NCI-H187 (cell line): ENCODE data around the gene TMEM37.

Source experiments
- DNase-seq, 2 experiments: peaks; one replicate each; lab custom pipeline; 2025; lab: John Stamatoyannopoulos, UW

TMEM37 gene

DNA sequence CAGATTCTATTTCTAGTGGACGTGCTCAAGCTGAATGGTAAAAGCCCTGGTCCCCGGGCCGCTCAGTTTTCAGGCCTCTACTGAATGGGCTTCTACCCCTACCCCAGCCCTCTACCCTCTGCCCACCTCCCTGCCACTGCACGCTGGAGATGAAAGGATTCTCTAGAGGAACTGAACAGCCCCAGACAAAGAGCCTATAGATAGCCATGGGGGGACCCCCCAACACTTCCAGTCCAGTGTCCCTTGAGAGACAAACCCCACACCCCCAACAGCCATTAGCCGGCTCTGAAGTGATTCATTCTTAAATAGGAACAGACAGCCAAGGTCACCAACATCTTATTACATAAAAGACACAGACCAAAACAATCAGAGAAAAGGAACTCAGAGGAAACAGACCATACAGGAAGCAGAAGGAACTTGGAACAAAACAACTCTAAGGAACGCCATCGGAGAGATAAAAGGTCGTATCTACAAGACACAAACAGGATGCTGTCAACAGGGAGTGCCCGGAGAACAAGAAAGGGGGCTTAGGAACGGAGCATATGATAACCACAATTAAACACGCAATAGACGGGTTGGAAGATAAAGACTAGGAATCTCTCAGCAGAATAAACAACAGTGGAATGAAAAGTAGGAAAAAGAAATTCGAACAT lies 23.5 kb downstream of the TMEM37 start:
- DNase-seq = no peak

DNA sequence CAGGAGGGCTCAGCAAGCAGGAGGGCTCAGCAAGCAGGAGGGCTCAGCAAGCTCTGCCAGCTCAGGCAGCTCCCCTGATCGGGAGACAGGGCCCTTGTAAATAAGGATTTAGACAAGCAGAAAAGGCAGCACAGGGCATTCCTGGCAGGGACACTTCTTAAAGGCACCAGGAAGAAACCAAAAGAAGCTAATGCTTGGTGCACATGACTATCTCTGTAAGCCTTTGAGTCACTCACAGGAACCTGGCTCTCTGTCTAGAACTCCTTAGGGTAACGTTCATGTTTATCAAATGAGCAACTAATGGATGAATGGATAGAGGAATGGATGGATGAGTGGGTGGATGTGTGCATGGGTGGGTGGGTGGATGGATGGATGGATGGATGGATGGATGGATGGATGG lies 28.4 kb downstream of the TMEM37 start:
- no peak for DNase-seq

DNA sequence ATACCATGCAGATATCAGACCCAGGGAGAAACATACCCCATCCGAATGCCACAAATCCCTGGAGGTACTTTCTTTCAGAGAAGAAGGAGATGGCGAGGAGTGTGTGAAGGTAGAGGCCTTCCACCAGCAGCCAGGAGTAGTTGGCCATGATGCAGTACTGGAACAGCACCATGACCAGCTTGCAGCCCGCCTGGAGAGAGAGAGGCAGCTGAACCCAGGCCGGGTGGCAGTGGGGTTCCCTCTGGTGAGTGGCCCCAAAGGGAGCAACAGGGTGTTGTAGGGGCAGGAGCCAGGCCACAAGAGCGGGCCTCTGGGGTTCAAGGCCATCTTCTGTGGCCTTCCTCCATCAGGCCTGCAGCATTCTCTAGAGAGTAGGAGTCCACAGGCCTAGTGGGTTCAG lies 30.2 kb downstream of the TMEM37 start:
- DNase-seq = no peak

DNA sequence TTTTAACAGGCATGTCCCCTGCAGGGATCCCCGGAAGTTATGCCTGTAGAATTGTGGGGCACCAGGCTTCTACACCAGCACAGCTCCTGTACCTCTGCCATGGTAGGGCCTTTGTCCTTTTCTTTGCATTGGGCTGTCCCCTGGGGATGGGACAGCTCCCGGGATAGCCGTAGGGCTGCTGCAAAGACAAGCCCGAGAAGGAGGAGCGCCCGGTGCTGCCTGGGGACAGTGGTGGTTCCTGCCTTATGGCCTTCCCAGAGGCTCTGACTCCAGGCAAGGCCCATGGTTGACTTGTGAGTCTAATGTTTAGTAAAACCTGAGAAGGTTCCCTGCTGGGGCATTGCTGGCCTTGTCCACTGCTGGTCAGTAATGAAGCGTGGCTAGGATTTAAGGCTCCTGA lies 30.9 kb downstream of the TMEM37 start:
- DNase-seq = no peak

DNA sequence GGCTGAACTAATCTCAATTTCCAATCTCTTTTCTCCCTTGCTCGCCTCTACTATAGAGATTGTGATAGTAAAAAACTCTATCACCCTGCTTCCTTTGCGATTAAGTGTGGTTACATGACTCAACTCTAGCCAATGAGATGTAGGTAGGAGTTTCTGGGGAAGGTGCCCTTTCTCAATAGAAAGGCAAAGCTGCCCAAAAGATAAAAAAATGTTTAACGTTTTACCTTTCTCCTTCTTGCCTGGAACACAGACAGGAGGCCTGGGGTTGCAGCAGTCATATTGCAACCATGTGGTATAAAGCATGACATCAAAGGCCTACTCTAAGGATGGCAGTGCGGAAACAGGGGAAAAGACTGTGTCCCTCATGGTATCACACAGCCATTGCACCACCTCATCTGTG lies 31.5 kb downstream of the TMEM37 start:
- DNase-seq = no peak

DNA sequence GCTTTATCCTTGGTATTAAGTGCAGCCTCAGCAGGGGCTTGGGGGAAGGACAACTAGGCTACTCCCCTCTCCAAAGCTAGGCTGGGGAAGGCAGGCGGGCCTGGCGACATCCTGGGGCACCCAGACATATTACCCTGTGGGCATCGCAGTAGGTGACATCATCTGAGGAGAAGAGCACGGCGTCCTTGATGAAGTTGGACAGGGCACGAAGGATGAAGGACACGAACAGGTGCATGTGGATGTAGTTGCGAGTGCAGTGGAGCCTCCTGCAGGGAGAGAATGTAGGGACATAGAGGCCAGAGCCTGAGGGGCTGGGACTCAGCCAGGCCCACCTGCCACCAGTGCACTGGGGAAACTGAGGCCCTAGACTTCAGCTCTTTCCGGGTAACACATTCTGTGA lies 32.3 kb downstream of the TMEM37 start:
- no peak for DNase-seq

DNA sequence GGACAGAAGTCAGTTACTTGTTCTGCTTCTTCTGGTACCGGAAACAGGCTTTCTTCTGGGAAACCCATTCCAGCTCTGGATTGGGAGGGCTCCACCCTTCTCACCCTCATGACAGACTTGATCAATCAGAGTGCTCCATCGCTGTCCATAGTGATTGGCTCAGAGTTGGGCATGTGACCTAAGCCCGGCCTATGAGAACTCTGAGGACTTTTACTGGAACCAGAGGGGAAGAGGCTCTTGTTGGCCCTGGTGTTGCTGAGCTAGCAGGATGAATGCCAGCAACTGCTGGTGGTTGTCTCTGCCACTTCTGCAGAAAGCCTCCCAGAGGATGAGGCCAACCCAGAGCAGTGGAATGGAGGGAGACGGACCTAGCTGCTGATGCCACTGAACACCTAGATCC lies 33.3 kb downstream of the TMEM37 start:
- DNase-seq = no peak

DNA sequence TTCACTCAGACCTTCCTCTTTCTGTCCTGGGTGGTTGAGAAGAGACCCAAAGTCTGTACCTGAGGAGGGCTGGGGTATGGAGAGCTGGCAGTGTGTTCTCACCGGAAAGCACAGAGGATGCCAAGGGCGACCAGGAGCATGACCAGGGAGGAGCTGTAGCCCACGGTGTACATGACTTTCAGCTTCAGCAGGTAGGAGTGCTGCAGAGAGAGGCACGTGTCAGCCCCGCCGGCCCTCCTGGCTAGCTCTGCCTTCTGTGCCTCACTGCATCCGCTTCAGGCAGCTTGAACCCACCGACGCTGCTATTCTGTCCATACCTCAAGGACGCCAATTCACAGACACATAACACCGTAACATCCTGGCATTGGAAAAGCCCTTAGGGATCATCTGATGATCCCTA lies 34.0 kb downstream of the TMEM37 start:
- no peak for DNase-seq

DNA sequence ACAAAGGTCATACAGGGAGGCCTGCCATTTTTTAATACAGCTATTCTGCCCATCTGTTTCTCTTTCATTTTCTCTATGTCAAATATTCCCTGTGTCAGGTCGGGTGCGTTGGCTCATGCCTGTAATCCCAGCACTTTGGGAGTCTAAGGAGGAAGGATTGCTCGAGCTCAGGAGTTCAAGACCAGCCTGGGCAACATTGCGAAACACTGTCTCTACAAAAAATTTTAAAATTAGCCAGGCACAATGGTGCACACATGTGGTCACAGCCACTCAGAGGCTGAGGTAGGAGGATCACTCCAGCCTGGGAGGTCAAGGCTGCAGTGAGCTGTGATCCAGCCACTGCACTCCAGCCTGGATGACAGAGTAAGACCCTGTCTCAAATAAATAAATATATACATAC lies 34.7 kb downstream of the TMEM37 start:
- no peak for DNase-seq

DNA sequence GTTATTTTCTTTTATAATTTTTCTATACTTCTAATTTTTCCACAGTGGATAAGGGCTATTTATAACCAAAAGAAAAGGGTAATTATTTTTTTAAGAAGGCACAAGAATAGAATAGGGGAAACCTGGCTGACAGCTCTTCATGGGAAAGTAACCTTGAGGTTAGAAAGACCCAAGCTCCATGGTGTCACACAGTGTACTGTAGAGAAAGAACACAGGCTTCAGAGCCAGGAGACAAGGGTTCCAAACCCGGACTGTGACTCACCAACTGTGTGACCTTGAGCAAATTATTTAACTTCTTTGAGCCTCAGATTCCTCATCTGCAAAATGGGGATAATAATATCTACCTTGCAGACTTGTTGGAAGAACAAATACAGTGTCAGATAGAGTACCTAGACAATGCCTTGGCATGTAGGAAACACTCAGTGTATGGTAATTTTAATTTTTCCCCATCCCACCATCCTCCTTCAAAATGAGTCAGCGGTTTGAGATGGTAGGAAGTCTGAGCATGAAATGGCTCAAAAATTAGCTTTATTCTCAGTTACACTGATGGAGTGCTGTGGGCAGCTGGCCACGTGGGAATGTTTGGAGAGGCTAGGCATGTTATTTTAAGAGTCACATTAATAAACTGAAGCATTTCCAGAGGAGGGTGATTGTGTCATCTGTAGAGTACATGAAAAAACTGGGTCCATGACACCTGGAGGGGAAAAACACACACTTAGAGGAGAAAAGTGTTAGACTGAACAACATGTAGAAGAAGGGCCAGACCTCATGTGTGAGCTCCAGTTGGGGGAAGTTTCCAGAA lies 36.7 kb downstream of the TMEM37 start:
- no peak for DNase-seq

DNA sequence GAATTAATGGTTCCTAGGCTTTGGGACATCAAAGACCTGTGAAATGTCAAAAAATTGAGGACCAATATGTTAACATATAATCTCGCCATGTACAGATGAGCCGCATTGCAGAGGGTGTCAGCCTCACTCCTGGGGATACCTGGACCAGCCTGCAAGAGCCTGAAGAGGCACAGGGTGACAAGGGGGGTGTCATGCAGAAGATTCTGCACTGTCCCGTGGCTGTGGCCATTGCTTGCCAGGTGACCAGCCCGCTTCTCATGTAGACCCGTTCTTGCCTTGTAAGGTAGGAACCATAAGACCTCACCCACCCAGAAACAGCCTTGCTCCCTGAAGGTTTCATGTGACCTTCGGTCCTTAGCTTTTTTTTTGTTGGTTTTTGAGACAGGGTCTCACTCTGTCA lies 37.5 kb downstream of the TMEM37 start:
- DNase-seq = no peak

DNA sequence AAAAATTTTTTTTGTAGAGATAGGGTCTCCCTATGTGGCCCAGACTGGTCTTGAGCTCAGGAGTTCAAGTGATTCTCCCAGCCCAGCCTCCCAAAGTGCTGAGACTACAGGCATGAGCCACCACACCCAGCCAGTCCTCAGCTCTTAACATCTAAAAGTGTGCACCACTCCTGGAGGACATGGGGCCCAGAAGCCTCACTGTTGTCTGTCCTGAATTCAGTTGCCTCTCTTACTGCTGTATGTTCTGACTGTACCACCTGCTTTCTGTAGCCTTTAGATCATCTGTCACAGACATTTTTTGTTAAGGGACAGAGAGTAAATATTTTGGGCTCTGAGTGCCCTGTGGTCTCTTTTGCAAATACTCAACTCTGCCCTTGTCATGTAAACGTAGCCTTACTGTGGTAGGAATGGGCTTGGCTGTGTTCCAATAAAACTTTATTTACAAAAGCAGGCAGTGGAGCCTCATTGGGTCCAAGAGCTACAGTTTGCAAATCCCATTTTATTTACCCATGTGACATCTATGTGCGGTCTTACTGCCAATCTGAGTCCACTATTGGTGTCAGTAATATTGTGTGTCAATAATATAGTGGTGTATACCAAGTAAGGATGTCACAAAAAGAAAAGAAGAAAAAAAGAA lies 38.1 kb downstream of the TMEM37 start:
- peak; percentile 13 to 33 for DNase-seq

DNA sequence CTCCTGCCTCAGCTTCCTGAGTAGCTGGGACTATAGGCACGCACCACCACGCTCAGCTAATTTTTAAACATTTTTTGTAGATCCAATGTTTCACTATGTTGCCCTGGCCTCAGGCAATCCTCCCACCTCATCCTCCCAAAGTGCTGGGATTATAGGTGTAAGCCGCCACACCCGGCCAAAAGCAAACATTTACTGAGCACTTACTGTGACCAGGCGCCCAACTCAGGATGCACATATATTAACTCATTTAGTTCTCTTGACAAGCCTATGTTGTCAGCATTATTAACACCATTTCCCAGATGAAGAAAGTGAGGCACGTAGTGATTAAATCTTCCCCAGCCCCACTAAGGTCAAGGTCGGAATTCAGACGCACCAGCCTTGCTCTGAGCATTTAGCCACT lies 41.1 kb downstream of the TMEM37 start:
- no peak for DNase-seq

DNA sequence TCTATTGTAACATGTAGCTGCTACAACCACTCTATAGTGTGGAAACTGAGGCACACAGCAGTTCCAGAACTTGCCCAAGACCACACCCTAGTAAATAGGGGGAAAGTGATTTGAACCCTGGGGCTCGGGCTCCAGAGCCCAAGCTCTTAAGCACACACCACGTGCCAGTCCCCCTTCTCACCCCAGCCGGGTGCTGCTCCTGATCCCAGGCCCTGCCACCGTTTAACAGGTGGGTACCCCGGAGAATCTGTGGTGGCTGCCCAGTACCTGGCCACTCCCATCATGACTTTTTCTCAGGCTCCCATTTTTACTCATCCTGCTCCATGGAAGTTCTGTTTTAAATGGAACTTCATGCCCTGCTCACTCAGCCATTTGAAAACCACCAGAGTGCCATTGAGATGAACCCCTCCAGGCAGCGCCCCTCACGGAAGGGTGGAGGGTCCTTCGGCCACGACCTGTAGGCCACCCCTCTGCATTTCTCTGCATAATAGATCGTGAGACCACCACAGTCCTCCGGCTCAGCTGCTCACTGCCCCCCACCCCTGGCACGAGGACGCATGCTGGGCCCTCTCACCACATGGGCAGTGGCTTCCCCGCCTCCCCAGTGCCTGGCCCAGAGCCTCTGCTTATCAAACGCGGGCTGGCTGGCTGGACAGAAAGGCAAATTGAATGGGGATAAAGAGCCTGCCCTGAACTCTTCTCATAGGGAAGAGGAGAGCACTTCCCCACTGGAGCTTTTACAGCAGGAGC lies 42.1 kb downstream of the TMEM37 start:
- no peak for DNase-seq

DNA sequence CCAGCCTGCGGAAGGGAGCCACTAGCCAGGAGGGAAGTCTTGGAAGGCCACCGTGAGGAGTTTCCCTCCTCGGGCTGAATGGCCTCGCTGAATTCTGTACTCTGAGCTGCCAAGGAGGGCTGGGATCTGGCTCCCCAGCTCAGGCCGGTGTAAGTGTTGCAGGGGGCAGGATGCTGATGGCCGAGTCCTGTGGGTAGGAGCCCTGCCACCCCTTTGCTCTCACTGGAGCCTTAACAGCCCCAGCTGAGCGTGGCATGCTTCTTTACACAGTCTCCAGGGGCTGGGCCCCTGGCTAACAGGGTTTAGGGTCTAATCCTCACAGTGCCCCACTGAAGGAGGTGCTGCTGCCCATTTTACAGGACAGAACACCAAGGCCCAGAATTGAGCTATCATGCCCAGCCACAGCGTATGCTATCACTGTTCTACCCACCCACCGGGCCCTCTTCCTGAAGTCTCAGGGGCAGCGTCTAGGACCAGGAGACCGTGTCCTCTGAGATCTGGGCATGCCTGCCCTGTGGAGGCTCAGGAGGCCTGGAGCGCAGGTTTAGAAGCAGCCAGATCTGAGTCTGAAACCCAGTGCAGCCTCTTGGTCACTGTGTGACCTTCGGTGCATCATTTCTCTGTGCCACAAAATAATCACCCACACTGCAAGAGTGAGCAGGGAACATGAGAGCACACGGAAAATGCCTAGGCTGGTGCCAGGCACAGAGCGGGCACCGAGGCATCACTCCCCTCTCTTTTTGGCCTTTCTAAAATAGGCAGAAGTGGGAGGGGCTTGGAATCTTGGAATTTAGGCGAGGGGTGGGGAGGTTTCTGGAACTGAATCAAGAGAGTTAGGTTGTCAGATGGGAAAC lies 42.9 kb downstream of the TMEM37 start:
- no peak for DNase-seq

DNA sequence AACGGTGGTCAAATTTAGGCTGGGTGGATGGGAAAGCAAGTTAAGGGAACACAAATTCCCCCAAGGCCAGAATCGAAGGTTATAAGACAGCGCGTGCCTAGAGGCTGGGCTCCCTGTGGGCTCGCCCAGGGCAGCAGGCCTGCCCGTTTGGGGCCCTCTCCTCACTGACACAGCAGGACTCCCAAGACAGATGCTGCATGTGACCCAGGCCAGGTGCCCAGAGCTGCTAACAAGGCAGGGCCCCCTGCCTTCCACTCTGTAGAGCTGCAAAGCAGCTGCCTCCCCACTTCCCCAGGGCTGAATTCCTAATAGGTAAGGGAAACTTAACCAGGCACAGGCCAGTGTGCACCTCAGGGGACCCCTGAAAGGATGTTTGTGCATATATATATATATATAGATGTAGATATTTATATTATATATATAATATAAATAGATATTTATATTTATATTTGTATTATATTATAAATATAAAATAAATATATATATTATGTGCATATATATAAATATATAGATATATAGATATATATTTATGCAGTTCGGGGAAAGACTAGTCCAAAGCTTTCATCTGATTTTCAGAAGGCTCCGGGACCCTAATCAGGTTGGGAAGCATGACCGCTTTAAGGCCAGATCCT lies 43.7 kb downstream of the TMEM37 start:
- no peak for DNase-seq

DNA sequence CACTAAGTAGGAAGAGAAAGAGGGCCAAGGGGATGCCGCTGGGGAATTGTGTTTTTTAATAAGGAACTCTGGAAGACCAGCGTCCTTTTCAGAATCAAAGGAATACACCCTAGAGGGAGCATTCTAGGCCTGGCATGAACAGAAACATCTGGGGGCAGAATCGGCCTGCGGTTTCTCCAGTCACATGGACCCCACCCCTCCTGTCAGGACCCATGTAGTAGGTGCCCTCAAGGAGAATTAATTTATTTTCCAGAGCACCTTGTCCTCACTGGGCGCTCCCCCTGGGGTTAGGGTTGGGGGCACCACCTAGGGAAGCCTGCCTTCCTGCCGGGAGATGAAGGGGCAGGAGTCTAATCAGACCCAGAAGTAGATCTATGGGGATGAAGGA lies 44.2 kb downstream of the TMEM37 start:
- no peak for DNase-seq

DNA sequence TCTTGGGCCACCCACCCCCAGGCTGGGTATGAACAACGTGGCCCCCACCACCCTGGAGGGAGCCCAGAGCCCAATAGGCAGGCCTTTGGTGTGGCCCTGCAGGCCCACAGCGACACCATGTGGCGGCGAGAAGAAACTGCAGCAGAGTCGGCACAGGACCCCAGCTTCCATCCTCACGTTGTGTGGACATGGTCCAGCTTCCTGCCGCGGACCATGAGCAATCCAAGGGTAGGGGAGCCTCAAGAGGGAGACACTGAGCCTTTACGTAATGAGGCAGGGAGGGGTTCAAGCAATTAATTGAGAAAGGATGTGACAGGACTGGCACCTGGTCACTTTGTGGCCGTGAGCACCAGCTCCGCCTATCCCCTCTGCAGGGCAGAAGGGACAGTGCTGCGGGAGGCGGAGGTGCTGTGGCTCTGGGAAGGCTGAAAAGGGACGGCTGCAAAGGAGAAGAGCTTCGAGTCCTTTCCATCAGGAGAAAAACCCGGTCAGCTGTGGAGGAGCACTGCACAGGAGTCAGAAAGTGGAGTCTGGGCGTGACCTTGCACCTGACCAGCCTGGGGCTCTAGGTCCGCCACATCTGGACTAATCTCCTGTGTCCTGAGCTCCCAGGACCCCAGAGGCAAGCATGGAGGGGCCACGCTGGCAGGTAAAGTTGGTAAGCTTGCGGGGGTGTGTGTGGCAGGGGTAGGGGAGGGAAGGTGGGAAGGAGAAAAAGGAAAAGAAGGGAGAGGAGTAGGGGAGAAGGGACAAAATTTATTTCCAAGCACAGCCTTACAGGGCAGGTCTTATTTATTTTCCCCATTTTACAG lies 44.9 kb downstream of the TMEM37 start:
- DNase-seq = no peak

DNA sequence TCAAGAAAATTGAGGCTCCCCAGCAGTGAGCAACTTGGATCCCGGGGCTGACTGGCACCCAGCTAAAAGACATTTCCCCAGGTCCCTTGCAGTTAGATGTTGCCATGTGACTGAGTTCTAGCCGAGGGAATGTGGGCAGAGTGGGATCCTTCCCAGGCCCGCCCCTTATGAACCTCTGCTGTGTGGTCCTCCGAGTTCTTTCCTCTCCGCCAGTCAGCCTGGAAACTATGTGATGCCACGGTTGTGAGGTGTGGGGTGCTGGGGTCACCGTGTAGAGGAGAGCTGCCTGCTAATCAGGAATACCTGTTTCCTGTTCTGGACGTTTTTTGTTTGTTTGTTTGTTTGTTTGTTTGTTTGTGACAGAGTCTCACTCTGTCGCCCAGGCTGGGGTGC lies 45.5 kb downstream of the TMEM37 start:
- no peak for DNase-seq

DNA sequence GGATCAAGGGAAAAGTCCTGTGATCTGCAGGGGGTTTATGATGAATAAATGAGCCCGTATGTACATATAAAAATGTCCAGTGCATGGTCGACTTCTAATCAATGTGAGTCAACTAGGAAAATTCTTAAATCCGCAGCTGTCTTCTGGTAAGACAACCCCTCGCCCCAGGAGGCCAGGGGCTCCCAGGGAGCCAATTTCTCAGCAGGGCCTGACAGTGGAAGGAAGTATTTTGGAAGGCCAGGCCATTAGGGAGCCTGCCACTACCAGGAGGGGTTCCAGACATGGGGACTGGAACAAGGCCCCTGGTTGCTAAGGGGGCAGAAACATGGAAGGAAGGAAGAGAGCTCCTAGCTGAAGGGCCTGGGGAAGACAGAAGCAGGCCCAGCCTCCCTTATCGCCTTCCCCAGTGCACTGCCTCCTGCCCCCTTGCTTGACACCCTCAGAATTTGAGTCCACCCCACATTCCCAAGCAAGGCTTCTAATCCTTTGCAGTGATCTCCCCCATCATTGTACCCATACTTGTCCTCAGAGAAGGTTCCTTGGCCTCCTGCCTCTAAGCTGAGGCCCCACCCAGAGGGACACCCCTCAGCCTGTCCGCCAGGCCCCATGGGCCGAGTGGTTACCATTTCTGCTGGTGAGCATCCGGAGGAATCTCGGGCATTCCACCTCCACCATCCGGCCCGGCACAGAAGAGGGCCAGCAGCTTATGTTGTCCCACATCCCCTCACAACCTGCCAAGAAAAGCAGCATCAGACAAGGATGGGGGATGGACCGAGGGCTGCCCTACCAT lies 46.7 kb downstream of the TMEM37 start:
- no peak for DNase-seq
